SK-MEL-5 (cell line): ENCODE measurements around the gene USPL1. TPM values are rescaled to one million over a fixed set of nuclear protein-coding genes. Genes with fewer than 3 reads are reported as not detected.

Experiments
- DNase-seq: peaks from one replicate; pipeline ENCODE4 v3.0.0-alpha.2; 2016; ENCODE audit warnings: low read depth, low spot score
- in situ Hi-C: cut with HindIII; loops from 2 replicates; pipeline ENCODE4 v1.10.0; 2016; ENCODE audit warnings: low sequenced_read_pairs, high pct_unique_total_duplicates, low pct_unique_long_range_greater_than_20kb
- total RNA-seq: library from RNA; depleted of rRNA; stranded (reverse); fragments of >200 nt; shearing (Covaris generic); gene quantifications from 2 replicates; pipeline ENCODE4 v1.2.3, GENCODE V29; 2014

USPL1 gene
- total RNA-seq, 1 experiment from 2014 or later = 19.6 TPM

DNA sequence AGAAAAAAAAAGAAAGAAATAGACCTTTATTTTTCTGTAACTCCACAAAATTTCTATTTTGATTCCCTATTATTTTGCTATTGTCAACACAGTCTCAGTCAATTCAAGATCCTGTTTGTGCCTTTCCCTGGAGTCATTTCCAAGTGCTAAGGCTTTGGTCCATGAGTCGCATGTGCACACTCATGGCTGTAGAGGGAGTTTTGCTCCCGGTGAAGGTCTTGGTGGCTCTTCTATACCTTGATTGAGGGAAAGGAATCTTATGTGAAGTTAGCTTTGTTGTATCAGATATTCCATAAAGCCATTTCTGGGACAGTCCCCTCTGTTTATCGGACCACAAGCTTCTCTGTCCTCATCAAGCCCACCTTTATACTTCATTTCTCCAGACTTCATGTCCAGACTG lies 59.0 kb downstream of the USPL1 start:
- in situ Hi-C loops = no loop called here
- DNase-seq = peak; percentile 59

DNA sequence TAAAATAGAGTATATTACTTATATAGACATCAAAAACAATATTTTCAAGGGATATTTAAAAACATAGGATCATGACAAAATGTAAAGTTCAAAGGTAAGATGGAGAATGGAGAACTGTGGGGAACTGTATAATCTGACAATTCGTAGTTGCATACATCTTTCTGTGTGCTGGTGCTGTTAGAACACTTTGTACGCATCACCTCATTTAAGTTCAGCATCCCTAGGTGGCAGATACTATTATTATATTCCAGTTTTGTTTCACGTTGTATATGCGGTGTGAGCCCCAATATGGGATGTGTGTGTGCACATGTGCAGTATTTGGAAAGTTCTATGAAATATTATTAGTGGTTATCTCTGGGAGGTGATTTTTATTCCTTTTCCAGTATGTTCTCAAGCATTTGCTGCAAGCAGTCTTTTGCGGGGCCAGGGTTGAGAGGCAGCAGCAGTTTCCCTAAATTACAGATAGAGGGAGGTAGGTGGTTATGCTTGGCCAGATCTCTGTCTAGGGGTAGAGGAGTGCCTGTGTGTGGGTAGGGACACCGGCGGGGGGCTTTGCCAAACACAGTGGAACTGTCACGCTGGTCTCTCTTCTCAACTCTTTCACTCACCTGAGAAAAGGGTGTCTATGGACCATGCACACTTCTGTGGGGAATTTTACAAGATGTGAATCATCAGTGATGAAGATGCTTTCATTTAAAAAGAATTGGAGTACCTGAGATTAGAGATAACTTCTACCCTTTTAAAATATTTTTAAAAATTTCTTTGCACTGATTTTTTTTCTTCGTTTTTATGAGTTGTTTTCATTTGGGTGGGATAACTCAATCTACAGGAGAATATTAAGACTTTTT lies 62.0 kb downstream of the USPL1 start:
- DNase-seq = peak; percentile 63
- in situ Hi-C loops = no loop called here

DNA sequence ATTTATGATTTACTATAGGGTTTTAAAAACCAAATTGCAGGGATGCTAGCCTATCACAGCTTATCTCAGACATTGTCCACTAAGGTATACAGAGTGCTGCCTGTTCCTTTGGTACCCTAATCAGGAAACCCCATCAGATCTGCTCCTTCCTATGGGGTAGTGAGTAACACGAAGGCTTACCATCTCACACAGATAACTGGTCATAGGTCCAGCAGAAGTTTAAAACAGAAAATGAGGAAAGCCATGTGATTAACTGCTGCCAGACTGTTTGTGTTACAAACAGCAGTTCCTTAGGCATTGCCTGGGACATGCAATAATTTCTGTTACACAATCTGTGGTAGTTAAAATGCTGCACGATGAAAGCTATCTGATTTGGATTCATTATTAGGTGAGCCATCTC lies 64.1 kb downstream of the USPL1 start:
- in situ Hi-C loops = no loop called here
- no peak for DNase-seq

DNA sequence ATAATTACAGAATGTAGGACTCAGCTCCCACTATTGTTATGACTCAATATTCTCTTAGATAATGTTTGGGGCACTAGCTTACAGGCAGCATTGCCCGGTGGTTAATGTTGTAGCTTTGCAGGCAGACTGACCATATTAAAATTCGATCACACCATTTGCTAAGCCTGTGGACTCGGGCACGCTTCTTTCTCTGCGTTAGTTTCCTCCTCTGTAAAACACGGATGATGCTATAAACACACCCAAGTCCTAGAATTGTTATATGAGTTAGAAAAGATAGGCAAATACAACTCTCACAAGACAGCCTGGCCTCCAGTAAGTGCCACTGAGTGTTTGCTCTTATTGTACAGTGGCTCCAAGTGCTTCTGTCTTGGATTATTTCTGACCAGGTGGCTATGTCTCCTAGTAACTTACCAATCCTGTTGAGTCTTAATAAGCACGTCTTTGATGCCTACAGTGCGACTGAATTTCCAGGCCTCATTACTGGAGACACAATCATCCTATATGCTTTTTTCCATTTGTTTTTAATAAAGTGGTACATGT lies 67.7 kb downstream of the USPL1 start:
- no peak for DNase-seq

DNA sequence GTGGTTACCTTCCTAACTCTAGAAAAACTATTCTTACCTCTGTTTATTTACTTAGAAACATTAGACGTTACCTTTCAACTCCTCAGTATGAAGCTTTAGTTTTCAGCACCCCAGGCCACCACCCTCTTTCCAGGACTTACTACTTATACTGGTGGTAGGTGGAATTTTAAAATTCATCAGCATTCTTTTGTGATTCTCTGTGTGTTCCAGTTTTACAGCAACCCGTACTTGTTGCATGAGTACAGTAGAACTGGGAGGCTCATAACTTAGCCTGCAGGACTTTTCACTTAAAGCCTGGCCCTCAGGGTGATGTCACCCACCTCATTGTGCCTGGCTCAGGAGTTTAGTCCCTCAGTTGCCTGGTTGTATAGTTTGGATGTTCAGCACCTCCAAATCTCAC lies 68.3 kb downstream of the USPL1 start:
- no peak for DNase-seq

More for the DNA sequence above, 67.7 kb downstream of the USPL1 start:
- in situ Hi-C loops = no loop called here

DNA sequence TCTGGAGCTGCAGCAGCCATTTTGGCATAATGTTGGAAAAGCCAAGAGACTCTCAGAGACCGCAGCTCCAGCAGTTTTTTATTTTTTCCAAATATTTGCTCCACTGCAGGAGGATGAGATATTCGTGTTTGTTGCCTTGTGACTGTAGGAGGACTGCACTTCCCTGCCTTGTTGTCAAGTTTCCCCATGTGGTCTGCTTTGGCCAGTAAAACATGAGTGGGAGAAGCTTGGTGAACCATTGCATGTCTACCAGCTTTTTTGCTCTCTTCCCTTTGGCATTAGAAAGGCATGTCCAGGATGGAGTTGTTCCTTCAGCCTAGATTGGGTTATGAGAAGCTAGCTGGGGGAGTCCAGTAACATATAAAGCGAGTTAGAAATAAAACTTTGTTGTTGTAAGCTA lies 69.9 kb downstream of the USPL1 start:
- DNase-seq = no peak
- in situ Hi-C loops = no loop called here

More for the DNA sequence above, 68.3 kb downstream of the USPL1 start:
- in situ Hi-C loops = no loop called here

DNA sequence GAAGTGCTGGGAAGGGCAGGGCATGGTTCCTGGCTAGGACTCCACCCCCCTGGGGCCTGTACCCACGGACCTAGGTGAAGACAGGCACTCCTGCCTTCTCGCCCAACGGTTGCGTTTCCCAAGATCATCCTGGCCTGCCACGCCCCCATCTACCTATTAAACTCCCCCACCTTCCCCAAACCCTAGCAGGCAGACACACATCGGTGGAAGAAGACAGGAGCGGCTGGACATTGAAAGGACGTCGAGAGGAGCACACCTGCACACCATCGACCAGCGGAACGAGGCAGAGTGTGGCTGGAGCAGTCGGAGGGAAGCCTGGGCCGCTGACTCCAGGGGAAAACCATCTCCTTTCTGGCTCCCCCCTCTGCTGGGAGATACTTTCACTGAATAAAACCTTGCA lies 72.0 kb downstream of the USPL1 start:
- no peak for DNase-seq
- in situ Hi-C loops = no loop called here

DNA sequence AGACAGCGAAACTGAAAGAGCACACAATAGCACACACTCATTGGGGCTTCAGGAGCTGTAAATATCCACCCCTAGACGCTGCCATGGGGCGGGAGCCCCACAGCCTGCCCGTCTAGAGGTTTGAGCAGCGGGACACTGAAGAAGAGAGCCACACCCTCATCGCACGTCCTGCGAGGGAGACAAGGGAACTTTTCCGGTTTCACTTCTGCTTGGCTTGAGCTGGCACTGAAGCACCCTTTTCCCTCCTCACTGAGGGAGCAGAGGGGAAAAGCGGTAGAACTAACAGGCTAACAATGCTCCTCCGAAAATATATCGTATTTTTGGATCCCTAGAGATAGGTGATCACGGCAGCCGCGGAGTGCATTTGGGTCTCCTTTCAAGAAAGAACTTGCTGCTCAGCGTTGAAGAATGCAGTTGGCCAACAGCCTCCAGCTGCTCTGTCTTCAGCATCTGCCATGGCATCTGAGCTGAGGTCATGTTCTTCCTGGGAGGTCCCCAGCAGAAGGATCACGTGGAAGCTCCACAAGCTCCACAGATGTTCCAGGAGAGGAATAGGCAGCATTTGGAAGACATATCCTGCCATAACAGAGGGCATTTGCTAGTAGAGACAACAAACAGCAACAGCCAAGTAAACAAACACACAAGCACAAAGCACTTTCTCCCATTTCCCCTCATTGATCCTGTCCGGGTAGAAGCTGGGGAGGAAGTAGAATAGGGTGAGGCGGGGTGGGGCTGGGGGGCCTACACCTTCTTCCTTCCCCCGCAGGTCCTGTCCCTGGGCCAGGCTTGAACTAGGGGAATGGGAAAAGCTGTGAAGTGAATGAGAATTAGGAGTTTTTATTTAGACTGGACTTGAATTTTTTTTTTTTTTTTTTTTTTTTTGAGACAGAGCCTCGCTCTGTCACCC lies 72.8 kb downstream of the USPL1 start:
- DNase-seq = peak; percentile 30
- in situ Hi-C loops = no loop called here

DNA sequence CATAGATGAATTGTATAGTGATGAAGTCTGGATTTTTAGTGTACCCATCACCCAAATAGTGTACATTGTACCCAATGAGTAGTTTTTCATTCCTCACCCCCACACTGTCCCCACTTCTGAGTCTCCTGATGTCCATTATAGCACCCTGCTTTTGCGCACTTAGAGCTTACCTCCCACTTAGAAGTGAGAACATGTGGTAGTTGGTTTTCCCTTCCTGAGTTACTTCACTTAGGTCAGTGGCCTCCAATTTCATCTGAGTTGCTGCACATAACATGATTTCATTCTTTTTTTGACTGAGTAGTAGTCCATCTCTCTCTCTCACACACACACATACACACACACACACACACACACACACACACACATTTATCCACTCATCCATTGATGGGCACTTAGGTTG lies 74.4 kb downstream of the USPL1 start:
- DNase-seq = no peak
- in situ Hi-C loops = no loop called here

DNA sequence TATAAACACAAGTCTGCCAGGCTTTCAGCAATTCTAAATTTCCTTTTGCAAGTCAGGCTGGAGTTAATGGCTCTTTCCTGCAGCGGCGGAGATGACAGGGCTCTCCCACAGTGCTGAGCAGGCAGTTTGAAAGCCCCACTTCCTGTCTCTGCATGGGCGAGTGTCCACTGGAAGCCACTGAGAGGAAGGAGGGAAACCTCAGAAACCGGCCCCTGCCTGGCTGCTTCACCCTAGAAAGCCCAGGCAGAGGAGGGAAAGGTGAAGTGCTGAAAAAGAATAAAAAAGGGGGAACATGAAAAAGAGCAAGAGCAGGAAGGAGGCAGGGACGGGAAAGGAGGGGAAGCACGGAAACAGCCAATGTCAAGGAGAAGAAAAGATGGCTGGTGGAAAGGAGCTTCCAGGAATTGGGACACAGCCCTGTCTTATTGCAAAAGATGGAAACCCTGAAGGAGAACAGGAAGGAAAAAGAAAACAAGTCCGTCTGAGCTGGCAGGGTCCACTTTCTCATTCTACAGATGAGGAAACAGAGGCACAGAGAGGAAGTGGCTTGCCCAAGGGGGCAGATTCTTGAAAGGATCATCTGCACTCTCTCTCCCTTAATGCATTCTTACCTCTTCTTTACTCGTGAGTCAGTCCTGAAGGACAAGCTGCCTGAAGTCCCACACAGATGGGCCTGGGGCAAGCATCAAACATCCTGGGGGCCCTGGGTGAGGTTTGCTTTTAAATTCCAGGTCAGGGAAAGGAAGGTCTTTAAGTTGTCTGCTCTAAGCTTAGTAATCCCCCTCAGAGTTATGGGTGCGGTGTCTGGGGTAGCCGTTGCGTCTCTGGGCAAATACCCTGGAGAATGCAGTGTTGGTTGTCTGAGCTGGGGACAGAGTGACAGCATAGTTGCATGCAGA lies 78.8 kb downstream of the USPL1 start:
- in situ Hi-C loops = no loop called here
- no peak for DNase-seq

DNA sequence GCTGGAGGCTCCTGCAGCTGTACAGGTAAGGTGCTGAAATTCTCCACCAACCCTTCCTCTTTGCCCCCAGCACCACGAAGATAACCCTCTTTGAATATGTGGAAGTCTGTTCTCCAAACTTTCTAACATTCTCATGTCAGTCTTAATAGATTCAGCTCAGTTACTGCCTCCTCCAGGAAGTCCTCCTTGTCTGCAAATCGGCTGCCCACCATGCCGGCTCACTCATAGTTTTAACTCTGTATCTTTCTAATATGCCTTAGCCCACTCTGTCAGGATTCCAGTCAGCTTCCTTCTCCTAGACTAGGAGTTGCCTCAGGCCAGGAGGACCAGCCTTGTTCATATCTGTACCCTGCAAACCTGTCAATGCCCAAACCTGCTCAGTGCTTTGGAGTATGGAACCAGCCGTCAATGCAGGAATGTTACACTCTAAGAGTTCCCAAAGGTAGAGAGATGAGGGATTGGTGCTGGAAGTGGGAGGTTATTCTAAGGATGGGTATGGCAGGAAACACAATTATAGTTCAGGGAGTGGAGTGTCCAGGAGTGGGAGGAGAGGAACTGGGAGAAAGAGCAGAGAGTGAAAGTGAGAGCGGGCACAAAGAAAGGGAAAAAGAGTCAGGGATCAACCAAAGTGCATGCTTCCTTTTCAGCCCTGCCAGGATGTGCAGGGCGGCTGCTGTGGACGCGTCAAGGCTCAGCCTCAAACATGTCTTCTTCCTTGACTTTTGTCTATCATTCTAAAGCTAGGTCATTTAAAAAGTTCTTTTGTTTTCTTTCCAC lies 79.6 kb downstream of the USPL1 start:
- in situ Hi-C loops = no loop called here

DNA sequence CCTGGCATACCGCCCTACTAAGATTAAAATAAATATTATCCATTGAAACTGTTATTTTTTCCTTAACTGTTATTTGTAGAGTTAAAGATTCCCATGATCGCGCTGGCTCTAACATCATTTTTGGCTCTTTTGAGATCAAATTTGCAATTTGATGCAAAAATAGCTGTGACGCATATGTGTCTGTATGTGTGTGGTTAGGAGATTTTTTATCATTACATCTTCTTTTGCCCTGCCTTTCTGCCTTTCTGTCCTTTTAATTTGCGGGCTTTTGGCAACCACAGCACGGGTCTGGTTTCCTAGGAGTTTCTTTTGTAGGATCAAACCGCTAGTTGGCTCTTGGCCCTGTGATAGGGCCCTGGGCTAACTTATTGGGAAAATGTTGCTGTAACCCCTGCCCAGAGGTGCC lies 80.3 kb downstream of the USPL1 start:
- in situ Hi-C loops = no loop called here
- no peak for DNase-seq

More for the DNA sequence above, 79.6 kb downstream of the USPL1 start:
- DNase-seq = no peak

DNA sequence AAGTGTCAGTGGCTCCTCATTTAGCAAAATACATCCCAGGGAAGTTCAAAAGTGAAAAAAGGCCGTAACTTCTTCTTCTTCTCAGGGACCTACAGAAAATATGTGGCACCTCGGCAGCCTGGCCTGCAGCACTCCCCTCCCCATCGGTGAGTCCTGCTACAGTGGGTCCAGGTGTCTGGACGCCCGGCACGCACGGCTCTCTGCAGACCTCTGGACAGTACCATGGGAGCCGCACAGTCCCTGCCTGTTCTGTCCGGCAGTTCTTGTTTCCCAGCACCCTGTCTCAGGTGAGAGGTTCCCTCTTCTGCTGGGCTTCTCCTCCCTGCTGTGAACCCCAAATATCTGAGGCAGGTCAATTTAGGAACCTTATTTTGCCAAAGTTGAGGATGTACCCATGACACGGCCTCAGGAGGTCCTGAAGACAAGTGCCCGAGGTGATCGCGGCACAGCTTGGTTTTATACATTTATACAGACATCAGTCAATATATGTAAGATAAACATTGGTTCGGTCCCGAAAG lies 80.8 kb downstream of the USPL1 start:
- in situ Hi-C loops = no loop called here
- DNase-seq = no peak

DNA sequence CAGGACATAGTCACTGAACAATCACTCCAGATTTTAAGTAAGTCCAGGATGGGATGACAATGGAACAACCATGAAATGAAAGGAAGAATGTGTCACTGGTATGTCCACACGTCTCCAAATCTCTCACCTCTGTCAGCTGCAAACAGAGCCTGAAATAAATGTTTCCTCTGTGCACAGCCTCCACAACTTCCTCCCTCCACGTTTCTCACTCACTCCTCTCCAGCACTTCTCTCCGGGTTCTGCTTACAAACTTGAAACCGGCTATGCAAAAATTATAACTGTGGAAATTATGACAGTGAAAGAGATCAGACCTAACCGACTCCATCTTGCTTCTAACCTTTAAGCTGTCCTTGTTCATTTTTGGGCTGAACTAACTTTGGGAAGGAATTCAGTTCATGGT lies 82.6 kb downstream of the USPL1 start:
- DNase-seq = no peak

DNA sequence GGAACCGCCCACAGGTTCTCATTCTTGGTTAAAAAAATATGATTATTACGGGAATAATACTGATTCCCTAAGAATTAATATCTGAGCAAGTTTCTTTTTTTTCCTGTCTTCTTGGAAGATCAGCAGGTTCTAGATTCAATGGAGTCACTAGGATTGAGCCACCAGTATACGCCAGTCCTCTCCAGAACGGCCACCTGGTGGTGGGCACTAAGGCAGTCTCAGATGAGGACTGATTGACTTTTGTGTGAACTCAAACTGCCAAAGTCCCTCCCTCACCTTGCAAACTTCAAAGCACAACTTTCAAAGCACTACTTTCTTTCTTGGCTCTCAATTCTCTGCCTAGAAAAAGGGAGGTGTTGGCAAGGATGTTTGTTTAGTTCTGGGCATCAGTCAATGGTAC lies 84.3 kb downstream of the USPL1 start:
- in situ Hi-C loops = no loop called here

More for the DNA sequence above, 82.6 kb downstream of the USPL1 start:
- in situ Hi-C loops = no loop called here

DNA sequence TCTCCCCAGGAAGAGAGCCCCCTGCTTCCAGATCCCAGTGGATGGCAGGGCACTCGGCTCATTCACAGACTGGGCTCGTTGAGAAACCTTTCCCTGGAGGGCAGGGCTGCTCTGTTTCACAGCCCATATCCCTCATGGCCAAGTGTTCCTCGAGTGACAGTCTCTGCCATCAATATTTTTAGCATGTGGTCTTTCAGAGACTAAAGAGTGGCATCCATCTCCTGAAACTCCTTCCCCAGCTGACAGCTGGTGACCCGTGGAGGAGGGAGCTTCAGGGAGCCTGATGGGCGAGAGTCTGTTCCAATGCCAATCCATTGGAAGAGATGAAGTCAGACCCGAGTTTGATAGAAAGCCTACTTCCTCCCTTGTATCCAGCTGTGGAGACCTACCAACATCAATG lies 86.9 kb downstream of the USPL1 start:
- DNase-seq = no peak
- in situ Hi-C loops = no loop called here

More for the DNA sequence above, 84.3 kb downstream of the USPL1 start:
- no peak for DNase-seq
